SKM-1 (cell line): ENCODE measurements around the gene AACS.
"Not testable (repeated sequence)": the region's sequence is repeated elsewhere in the genome, so short reads cannot be mapped to it uniquely, and the experiment has no call there.

Experiments used
- DNase-seq: peaks from one replicate; lab custom pipeline; 2025; ENCODE audit not compliant: unreplicated experiment; lab: John Stamatoyannopoulos, UW

AACS gene

GRCh38 chr12:125056306-125056705 lies 8.9 kb upstream of the AACS start:
- no peak for DNase-seq

- no peak for DNase-seq
Measured at GRCh38 chr12:125057708-125058107, 7.5 kb upstream of the AACS start.

GRCh38 chr12:125061229-125061628 lies 4.0 kb upstream of the AACS start:
- DNase-seq, result no peak

GRCh38 chr12:125063522-125063921 lies 1.7 kb upstream of the AACS start:
- not testable (repeated sequence) for DNase-seq

GRCh38 chr12:125064492-125064891 lies 743 bp upstream of the AACS start:
- DNase-seq, result no peak

GRCh38 chr12:125065919-125066570 lies 810 bp downstream of the AACS start:
- no peak for DNase-seq

- no peak for DNase-seq
Measured at GRCh38 chr12:125068391-125068790, 3.2 kb downstream of the AACS start.

- DNase-seq, result no peak
Measured at GRCh38 chr12:125069616-125070015, 4.4 kb downstream of the AACS start.

GRCh38 chr12:125070112-125070511 lies 4.9 kb downstream of the AACS start:
- DNase-seq, result no peak

GRCh38 chr12:125070661-125071390 lies 5.6 kb downstream of the AACS start:
- DNase-seq, result no peak

GRCh38 chr12:125071456-125071855 lies 6.2 kb downstream of the AACS start:
- no peak for DNase-seq

GRCh38 chr12:125072496-125072895 lies 7.3 kb downstream of the AACS start:
- no peak for DNase-seq

- not testable (repeated sequence) for DNase-seq
Measured at GRCh38 chr12:125074294-125074693, 9.1 kb downstream of the AACS start.

- no peak for DNase-seq
Measured at GRCh38 chr12:125076103-125076502, 10.9 kb downstream of the AACS start.

- no peak for DNase-seq
Measured at GRCh38 chr12:125079084-125079483, 13.8 kb downstream of the AACS start.

- DNase-seq, result no peak
Measured at GRCh38 chr12:125079648-125080645, 14.7 kb downstream of the AACS start.

GRCh38 chr12:125081427-125081826 lies 16.2 kb downstream of the AACS start:
- no peak for DNase-seq

- no peak for DNase-seq
Measured at GRCh38 chr12:125083072-125083471, 17.8 kb downstream of the AACS start.

- not testable (repeated sequence) for DNase-seq
Measured at GRCh38 chr12:125088199-125088598, 23.0 kb downstream of the AACS start.

GRCh38 chr12:125089083-125089482 lies 23.8 kb downstream of the AACS start:
- no peak for DNase-seq

- no peak for DNase-seq
Measured at GRCh38 chr12:125089626-125090025, 24.4 kb downstream of the AACS start.
